Astrocyte (in vitro differentiated cells and primary cell): Measurements from ENCODE around the gene PPIA.

Experiments used
- EZH2 ChIP-seq: IDR thresholded peaks from 2 replicates; pipeline ENCODE4 v1.6.1; 2012; ENCODE audit warnings: mild to moderate bottlenecking, low read length, inconsistent platforms; ENCODE audit not compliant: insufficient read depth
- TF ChIP-seq, protein P1 (sequence below): IDR thresholded peaks from 2 replicates; pipeline ENCODE4 v1.5.1; 2011; ENCODE audit warnings: low read depth, mild to moderate bottlenecking, inconsistent platforms, low read length, moderate library complexity; ENCODE audit not compliant: insufficient read depth

DNA sequence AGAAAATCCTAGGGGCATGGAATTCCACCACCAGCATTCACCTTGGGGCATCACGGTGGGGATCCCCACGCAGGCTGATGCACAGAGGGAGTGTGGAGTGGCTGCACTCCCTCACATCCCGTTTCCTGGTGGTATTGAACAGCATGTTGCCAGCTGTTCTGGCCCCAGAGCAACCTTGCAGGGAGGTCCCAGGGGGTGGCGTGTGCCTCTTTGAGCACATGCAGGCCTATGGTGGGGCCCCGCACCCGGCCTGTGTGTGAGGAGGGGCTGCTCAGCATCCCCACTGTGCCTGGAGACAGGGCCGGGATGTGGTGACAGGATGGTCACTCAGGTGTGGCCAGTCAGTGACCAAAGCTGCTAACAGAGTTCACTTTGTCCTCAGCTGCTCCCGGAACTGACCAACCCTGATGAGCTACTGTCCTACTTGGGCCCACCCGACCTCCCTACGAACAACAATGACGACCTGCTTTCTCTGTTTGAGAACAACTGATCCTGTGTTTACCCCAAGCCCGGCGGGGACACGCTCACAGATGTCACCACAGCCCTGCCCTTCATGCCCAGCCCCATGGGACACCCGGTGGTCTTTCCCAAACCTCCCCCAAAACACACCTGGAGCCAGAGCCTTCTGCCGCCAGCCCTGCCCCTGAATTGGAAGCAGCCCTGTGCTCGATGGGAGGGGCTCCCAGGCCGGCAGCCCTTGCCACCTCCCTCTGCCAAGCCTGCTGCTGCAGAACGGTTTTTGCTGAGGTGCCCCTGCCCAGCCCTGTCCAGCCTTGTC is 29.2 kb upstream of the PPIA start:
- TF ChIP-seq, protein P1, sequence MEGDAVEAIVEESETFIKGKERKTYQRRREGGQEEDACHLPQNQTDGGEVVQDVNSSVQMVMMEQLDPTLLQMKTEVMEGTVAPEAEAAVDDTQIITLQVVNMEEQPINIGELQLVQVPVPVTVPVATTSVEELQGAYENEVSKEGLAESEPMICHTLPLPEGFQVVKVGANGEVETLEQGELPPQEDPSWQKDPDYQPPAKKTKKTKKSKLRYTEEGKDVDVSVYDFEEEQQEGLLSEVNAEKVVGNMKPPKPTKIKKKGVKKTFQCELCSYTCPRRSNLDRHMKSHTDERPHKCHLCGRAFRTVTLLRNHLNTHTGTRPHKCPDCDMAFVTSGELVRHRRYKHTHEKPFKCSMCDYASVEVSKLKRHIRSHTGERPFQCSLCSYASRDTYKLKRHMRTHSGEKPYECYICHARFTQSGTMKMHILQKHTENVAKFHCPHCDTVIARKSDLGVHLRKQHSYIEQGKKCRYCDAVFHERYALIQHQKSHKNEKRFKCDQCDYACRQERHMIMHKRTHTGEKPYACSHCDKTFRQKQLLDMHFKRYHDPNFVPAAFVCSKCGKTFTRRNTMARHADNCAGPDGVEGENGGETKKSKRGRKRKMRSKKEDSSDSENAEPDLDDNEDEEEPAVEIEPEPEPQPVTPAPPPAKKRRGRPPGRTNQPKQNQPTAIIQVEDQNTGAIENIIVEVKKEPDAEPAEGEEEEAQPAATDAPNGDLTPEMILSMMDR = no peak
- TF ChIP-seq EZH2 = no peak
